Suprapubic skin (tissue), 4 donors: ENCODE data around the gene ADCY5.

Experiments used
- POLR2A ChIP-seq, 2 donors: fragments of 450-650 bp; IDR thresholded peaks; one replicate each; pipeline ENCODE4 v1.6.1; 2017; ENCODE audit warnings: antibody characterized with exemption in 2 of 2, mild to moderate bottlenecking in 2 of 2, moderate library complexity in 2 of 2
- POLR2AphosphoS5 ChIP-seq, 3 donors: sonication (generic); formaldehyde crosslinking; IDR thresholded peaks; one replicate each; pipeline ENCODE4 v1.6.1; 2017; ENCODE audit warnings: antibody characterized with exemption in 3 of 3
- TF ChIP-seq, protein P1 (sequence below), 2 donors: fragments of 200-600 bp in 1 of 2; fragments of 450-650 bp in 1 of 2; sonication (generic) in 1 of 2; IDR thresholded peaks; one replicate each; pipeline ENCODE4 v1.5.1; 2016 to 2019; ENCODE audit warnings: antibody characterized with exemption in 2 of 2, mild to moderate bottlenecking in 1 of 2, moderate library complexity in 1 of 2

- TF ChIP-seq POLR2A (IDR thresholded peaks at IDR 0.05), result no peak
- TF ChIP-seq, protein P1, sequence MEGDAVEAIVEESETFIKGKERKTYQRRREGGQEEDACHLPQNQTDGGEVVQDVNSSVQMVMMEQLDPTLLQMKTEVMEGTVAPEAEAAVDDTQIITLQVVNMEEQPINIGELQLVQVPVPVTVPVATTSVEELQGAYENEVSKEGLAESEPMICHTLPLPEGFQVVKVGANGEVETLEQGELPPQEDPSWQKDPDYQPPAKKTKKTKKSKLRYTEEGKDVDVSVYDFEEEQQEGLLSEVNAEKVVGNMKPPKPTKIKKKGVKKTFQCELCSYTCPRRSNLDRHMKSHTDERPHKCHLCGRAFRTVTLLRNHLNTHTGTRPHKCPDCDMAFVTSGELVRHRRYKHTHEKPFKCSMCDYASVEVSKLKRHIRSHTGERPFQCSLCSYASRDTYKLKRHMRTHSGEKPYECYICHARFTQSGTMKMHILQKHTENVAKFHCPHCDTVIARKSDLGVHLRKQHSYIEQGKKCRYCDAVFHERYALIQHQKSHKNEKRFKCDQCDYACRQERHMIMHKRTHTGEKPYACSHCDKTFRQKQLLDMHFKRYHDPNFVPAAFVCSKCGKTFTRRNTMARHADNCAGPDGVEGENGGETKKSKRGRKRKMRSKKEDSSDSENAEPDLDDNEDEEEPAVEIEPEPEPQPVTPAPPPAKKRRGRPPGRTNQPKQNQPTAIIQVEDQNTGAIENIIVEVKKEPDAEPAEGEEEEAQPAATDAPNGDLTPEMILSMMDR (IDR thresholded peaks at IDR 0.05), result no peak
- TF ChIP-seq POLR2AphosphoS5 (IDR thresholded peaks at IDR 0.05), result no peak
Measured at GRCh38 chr3:123336441-123336851, 112.4 kb downstream of the ADCY5 start.
